GM12891 (cell line): ENCODE data around the gene RTL10.

ENCODE experiments used
- POLR2A ChIP-seq: IDR thresholded peaks from 2 replicates; pipeline ENCODE4 v1.6.1; 2011; ENCODE audit warnings: low read depth, low read length, control low read depth
- POLR2AphosphoS5 ChIP-seq: IDR thresholded peaks from 2 replicates; pipeline ENCODE4 v1.6.1; 2011; ENCODE audit warnings: low read depth, low read length, control low read depth
- SPI1 ChIP-seq: IDR thresholded peaks from 2 replicates; pipeline ENCODE4 v1.6.1; 2011; ENCODE audit warnings: low read depth, low read length, control low read depth
- TAF1 ChIP-seq: IDR thresholded peaks from 2 replicates; pipeline ENCODE4 v1.6.1; 2011; ENCODE audit warnings: low read depth, low read length, control low read depth

- TF ChIP-seq TAF1 (no peak), POLR2A (no peak), POLR2AphosphoS5 (no peak), SPI1 (no peak)
Observed at GRCh38 chr22:19840059-19840458, 14.6 kb downstream of the RTL10 start.
